Midbrain (tissue), 1 donor: ENCODE measurements around the gene SLX4IP.
"Not testable (repeated sequence)": the region's sequence is repeated elsewhere in the genome, so short reads cannot be mapped to it uniquely, and the experiment has no call there.

Experiments
- DNase-seq: peaks from one replicate; lab custom pipeline; 2025; lab: John Stamatoyannopoulos, UW

SLX4IP gene

DNA sequence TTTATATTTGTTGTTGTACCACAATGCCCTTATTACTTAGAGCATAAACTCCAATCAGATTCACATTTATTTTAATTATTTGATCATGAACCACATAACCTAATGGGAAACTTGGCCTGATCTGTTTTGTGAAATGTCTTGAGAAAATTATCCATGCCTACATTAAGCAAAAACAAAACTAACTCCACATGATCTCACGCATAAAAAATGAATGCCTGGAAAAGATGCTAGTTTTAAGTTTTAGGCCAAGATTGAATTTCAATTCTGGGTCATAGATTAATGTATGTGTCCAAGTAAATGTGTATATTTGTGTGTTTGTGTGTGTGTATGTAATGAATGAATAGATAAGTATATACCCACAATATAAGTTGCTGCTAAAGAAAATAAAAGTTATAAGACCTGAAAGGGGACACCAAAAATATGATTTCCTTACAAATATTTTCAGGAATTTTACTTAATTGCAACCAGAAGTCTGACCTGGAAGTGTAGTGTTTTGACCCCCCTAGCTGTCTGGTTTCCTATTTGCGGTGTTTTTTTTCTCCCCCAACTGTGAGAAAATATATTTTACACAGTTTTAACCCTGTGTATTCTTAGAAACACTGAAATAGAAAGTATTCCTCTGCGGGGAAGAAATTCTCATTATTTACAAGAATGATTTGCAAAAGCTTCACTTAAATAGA is 141.4 kb downstream of the SLX4IP start:
- DNase-seq: no peak

DNA sequence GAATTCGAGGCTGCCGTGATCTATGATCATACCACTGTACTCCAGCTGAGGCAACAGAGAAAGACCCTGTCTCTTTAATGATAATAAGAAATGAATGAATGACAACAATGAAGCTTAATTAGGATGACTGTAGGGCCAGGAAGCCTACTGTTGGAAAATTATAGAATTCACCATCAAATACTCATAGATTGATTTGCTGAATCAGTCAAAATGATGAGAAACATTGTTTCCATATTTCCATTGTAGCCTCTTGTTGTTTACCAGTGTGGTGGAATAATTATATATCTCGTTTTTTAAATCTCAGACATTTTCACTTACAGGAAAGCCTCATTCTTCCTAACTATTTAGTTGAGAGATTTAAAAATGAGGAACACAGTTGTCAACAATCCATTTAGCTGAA is 142.5 kb downstream of the SLX4IP start:
- DNase-seq: no peak

DNA sequence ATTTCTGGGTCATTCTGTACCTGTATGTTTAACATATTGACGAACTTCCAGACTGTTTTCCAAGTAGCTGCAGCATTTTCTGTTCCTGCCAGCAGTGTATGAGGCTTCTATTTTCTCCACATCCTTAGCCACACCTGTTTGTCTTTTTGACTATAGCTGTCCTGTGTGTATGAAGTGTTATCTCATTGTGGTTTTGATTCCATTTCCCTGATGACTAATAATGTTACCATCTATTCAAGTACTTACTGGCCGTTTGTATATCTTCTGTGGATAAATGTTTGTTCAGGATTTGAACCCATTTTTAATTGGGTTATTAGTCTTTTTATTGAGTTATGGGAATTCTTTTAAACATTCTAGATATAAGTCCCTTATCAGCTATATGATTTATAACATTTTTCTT is 143.5 kb downstream of the SLX4IP start:
- no peak for DNase-seq

DNA sequence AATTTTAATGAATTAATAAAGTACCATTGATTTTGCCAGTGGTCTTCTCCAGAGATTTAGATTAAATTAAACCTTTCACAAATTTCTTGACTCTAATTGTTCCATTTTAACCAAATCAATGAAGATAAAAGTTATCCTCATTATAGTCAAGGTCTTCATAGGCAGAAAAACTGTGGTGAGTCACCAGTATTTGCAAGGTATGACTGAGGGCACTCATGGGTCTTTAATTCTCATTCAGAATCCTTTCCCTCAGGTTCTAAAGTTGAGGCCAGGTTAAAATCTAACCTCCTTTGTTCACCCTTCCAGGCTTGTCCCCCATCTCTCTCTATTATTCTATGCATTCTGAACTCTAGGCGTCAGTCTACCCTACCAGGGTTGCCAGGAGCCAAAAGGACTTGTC is 144.8 kb downstream of the SLX4IP start:
- no peak for DNase-seq

DNA sequence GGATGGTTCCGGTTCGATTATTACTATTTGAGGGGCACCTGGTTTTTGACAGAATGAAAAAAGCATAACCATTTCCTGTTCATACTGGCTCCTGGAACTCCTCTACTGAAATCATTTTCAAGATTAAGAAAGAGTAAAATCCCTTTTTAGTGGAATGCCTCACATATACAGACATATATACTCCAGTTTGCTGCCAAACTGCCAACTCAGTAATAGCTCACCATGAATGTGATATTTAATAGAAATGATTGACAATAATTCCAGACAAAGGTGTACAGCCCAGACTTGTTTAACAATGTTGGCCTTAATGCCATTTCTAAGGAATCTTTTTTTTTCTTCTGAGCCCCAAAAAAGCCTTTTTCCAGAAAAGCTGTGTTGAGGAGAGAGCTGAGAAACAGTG is 145.6 kb downstream of the SLX4IP start:
- no peak for DNase-seq

DNA sequence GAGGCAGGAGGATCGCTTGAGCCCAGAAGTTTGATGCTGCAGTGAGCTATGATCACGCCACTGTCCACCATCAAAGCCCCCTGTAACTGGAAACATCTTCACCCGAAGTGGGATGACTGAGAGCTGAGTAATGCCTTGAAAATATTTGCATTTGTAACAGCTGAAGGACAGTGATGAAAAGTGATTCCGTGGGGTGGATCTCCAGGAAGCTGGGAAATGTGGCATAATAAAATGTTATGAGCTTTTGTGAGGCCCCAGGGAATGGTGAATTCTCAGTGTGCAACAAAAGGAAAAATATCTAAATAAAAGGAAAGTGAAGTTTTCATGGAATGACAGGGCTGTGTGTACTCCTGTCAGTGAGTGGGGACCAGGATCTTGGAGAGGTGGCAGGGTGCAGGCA is 146.7 kb downstream of the SLX4IP start:
- no peak for DNase-seq

DNA sequence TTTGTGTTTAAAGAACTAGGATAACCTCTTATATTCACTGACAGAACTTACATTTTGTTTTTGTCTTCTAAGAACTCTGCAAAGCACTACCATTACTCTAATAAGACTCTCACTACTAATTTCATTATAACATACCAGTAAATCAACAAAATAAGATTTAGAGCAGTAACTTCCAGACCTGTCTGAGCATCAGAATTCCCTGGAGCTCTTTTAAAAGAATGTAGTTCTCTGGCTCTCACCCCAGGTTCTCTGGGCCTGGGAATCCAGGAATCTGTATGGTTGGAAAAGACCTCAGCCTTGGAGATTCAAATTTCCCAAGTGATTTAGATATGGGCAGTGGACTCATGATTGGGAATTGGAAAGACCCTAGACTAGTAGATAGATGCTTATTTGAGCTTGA is 149.3 kb downstream of the SLX4IP start:
- DNase-seq: no peak

DNA sequence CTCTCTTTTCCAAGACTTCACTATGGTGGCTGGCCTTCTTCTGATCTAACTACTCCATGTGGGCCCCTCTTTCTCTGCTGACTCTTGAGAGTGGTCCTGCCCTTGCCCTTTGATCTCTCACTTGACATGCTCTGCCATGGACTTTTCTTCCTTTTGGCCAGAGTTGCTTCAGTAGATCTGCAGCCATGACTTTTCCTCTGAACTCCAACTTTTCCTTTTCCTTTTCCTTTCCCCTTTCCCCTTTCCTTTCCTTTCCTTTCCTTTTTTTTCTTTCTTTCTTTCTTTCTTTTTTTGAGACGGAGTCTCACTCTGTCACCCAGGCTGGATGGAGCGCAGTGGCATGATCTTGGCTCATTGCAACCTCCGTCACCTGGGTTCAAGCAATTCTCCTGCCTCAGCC is 150.2 kb downstream of the SLX4IP start:
- no peak for DNase-seq

DNA sequence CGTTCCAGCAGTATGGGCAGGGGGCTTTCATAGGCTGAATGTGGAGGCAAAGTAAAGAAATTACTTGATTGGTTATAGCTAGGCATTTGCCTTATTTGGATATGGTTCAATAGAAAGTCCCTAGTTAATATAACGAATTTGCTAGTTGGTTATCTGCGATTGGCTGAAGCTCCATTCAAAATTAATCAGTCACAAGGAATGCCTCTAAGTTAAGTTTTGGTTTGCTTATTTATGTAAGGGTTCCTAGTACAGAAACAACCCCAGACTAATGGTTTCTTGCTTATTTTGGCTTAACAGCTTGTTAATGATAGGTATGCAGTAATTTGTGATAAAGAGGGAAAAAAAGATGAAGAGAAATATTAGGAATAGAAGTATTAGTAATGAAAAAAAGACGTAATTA is 151.2 kb downstream of the SLX4IP start:
- no peak for DNase-seq

DNA sequence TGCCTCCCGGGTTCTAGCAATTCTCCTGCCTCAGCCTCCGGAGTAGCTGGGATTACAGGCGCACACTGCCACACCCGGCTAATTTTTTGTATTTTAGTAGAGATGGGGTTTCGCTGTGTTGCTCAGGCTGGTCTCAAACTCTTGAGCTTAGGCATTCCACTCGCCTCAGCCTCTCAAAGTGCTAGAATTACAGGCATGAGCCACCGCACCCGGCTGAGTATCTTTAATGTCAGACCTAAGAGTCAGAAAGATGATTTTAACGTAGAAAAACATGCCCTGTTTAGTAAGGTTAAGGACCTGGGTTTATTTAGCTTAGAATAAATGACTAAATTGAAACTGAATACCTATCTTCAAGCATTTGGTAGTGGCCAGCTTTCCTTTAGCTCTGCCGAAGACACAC is 155.3 kb downstream of the SLX4IP start:
- DNase-seq: not testable (repeated sequence)

DNA sequence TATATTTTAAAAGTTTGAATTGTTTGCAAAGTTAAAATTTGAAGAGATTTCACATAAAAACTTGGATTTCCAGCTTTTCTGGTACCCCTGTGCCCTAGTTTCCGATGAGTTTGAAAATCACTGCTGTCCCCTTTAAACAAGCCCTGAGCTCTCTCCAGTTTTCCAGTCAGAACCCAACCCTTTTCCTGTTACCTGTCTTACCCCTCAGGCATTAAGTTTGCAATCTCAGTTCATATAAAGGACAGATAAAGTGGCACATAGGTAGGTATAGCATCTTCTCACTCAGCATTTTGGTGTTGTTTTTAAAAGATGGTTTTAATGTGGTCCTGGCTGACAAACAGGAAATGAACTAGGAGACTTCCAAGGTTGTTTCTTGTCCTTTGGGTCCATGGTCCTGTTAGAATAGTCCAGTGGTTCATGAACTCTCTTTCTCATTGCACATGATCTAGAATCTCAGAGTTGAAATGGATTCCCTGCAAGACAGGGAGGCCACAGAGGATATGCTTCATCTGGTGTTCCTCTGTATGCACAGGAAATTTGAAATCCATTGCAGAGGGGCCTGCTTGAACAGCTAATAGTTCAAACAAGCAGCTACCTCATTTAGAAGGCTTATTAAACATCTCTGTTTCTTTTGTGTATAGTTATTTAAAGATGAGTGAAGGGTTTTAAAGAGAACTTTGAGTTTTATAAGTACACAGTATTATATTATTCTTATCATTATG is 156.0 kb downstream of the SLX4IP start:
- no peak for DNase-seq

DNA sequence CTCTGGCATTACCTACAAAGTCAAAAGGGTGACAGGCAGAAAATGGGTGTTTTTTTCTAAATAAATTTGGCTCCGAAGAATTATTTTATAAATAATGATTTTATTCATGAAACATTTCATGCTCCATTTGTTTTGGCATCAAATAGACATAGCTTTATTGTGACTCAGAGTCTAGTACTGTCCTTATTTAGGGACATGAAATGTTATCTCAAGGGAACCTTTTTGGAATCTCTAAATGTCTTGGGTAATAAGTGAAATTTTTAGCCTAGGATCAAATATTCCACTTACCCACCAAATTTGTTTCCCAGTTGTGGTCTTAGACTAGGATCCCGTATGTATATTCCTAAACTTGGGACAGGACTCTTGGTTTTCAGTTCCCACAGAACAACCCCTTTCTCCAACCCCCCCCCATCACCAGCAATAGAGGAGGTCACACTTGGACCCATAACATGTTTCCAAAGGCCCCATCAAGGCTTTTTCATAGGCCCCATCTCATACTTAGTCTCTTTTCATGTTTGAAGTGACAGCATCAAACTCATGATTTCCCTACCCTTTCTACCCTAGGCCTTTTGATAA is 156.9 kb downstream of the SLX4IP start:
- DNase-seq: no peak

DNA sequence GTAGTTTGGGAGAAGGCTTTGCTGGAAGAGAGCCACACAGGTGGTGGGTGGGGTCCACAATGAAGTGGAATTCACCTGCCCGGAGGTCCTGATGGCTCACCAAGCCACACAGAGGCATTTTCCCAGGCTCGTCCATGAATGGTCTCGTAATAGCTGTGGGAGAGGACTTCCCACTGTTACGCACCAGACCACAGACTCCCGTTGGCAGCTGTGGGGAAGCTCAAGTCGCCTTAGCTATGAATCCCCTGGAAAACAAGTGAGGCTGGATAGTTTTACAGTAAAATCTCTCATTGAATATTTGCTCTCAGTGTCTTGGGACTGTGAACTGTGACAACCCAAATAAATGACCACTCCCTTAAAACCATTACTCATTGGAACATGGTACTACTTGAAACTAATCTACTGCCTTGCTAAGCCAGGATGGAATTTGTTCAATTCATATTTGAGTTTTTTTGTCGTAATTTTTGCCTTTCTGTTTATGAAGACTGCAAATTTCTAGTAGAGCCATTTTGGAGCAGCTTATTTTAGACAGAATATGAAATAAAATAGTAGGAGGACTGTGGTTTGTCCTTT is 159.3 kb downstream of the SLX4IP start:
- DNase-seq: no peak

DNA sequence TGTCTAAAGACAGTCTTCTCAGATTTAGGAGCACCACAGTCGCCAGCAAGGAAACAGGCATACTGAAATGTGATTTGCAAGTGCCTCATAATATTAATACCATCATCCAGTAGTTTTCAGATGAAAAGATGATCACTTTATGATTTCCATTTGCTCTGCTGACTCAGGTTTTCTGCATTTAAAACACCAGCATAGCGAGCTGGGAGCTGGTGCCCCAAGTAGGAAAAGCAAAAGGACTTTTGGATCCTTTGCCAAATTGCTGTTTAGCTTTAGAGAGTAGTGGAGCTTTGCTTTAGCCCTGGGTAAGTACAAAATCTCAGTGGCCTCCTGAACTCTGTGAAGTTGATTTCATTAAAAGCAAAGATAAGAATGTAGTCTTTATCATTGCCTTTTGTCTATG is 160.2 kb downstream of the SLX4IP start:
- DNase-seq: no peak

DNA sequence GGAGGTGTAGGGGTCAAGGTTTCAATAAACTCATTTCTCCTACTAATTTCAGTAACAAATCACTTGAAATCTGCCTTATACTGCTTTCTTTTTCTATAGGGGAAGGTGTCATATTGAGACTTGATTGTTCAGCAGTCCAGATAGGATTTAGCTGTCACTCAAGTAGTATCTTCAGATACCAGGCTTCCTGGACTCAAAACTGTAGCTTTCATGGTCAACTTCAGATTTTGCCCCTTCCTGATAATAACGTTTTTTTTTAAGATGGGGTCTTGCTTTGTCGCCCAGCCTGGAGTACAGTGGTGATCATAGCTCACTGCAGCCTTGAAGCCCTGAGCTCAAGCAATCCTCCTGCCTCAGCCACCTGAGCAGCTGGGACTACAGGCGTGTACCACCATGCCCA is 160.9 kb downstream of the SLX4IP start:
- DNase-seq: no peak

DNA sequence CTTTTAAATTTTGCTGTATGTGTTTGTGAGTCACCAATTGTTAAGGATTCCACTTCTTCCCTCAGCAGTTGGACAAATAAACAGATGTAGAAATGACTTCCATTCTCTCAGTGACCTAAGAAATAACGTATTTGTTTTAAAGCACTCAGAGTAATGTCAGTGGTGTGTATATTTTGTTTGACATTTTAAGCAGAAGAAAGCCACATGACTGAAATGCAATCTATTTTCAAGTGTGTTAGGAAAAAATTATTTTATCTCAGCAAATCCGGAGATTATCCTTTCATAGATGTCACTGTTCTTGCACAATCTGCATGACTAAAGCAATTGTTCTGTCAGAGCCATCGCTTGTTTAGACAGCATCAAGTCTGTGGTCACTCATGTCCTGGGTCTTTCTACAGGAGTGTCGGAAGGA is 161.6 kb downstream of the SLX4IP start:
- peak; percentile 18 for DNase-seq

DNA sequence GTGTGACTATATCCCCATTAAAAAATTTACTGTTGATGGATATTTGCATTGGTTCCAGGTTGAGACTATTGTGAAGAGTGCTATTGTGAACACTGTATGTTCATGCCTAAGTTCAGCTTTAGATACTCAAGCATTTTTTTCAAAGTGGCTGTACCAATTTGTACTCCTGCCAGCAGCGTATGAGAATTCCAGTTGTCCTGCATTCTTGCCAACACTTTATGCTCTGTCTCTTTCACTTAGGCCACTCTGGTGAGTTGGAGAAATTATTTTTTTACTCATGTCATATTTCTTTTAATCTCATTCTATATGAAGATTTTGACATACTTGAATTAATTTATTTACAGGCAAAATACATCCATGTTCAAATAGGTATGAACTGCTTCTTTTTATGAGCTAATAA is 162.5 kb downstream of the SLX4IP start:
- DNase-seq: no peak

DNA sequence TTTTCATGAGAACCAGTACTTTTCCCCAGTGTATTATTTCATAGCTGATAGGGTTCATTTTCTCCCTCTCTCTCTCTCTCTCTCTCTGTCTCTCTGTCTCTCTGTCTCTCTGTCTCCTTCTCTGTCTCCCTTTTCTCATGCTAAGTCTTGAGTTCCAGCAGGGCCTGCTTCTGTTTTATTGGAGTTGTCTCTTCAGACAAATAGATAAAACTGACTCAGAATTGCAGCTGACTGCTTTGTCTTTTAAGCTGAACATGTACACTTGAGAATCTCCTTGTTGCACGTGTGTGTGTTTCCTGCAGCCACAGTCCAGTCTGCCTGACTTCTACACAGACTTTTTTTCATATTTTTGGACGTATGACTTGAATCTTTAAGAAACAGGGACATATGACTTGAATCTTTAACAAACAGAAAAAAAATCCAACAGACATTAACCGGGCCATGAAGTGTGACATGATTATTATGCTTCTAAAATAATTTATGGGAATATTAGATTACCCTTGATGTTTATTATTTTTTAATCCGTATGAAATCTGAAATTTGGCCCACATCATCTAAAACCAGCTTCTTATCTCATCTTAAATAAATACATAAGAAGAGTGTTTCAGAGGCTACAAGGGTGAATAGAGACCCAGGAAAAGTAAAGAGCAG is 167.2 kb downstream of the SLX4IP start:
- DNase-seq: no peak

DNA sequence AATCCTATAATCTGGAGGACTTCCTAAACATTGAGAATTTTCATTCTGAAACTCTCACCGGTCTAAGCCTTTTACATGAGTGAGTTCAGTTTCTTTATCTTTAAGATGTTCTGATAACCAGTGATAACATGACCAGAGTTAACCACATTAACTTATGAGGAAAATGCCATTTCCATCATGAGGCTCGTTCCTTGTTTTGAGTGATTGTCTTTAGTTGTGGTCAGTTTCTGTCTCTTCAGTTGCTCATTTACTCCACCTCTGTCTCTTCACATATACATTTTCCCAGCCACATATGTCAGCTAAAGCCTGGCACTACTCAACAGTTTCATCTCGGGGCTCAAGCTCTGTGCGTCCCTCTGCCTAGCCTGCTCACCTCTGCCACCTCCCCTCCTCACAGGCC is 168.3 kb downstream of the SLX4IP start:
- no peak for DNase-seq

DNA sequence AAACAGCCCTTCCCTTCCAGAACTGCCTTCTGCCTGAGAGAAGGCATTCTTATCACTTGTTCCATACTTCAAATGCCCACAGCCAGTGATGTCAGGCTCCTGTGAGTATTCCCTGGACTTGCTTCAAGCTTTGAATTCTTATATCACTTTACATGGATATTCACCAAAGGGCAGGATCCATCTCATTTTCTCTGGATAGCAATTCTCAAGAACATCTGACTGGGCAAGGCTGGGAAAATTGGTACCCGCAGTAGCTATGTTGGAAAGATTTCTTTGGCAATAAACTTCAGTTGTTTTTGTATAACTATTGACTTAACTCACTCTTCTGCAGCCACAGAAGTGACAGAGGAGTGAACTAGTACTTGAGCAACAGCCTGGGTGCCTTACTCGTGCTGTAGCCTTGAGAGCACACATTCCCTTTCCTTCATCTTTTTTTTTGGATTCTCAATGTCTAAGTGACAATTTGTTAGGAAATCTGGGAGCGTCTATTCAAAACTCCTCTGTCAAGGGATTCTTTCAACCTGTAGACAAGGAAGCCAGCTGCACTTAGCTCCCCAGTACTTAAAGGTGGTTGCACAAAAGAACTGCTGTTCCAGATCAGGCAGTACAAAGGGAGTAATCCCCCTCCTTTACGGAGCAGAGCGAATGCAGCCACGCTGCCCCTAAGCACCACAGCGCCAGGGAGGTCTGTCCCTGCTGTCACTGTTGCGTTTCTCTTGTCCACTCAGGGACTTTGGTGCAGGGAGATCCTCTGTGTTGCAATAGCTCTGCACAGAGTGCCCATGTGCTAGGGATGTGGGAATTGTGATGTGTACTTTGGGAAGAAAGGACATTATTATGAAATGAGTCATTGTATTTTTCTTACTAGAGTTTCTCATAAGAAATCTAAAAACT is 169.1 kb downstream of the SLX4IP start:
- peak; percentile 15 for DNase-seq

DNA sequence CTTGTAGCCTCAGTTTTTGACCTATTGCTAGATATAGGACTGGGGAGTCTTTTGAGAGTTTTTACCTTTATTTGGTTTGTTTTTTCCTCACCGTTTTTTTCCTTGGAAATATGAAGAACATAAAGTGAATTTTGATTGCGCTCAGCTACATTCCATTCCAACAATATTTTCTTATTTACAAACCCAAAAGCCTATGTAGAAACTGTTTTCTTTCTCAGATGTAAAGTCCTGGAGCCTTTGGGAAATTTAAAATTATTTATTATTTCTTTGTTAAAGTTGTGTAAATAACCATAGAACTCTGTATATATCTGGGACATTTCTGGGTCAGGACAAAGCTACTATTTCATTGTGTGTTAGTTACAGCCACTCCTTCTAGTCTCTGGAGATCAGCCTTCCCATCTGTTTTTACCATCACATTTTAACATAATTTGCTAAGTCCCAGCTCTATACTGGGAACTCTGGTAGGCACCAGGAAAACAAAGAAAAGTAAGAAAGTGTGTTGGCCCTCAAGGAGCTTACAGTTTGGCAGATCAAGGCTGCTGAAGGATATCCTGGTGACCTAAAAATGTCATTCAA is 169.8 kb downstream of the SLX4IP start:
- DNase-seq: no peak
